ENCODE measurements around the gene DEFB131B.

GRCh38 chr11:71930556-71931244 is 52.4 kb downstream of the DEFB131B start:
- no peak for TF ChIP-seq EZH2phosphoT487 (IDR thresholded peaks at IDR 0.05; ENCODE audit: insufficient read depth, low read depth)
- no peak for TF ChIP-seq EZH2 (IDR thresholded peaks at IDR 0.05; ENCODE audit: insufficient read depth, poor library complexity, severe bottlenecking)

Measured in GM23248 (cell line).